OCI-LY7 (cell line): Measurements from ENCODE around the gene ZNF74. TPM values are rescaled to one million over a fixed set of nuclear protein-coding genes. Genes with fewer than 3 reads are reported as not detected.

Experiments used
- BruUV-seq: library from RNA; stranded (reverse); fragments of 400-500 nt; replicated peaks from 2 replicates; lab custom pipeline; 2021; lab: Mats Ljungman, UMichigan
- CTCF ChIA-PET: fragments of 300-600 bp; sonication (Branson Sonifier 250); formaldehyde crosslinking; loops from one replicate; lab custom pipeline; 2022; ENCODE audit warnings: antibody characterized with exemption; ENCODE audit not compliant: unreplicated experiment; lab: Charles Lee
- POLR2A ChIA-PET: fragments of 300-600 bp; sonication (Branson Sonifier 250); formaldehyde crosslinking; loops from one replicate; lab custom pipeline; 2022; ENCODE audit warnings: antibody characterized with exemption; lab: Charles Lee
- DNase-seq: peaks from one replicate; pipeline ENCODE4 v3.0.0-alpha.2; 2015; ENCODE audit warnings: low spot score
- H2AFZ ChIP-seq: fragments of 200-600 bp; sonication (generic), shearing (Covaris generic); 2 replicates; pipeline ENCODE4 v1.6.1; 2014; ENCODE audit warnings: mild to moderate bottlenecking, antibody characterized with exemption, low read length, moderate library complexity
- H3K27ac ChIP-seq: fragments of 200-600 bp; sonication (generic); 2 replicates; pipeline ENCODE4 v1.5.1; 2014; ENCODE audit warnings: mixed run types, low read depth, mild to moderate bottlenecking, moderate library complexity, low read length, inconsistent platforms; ENCODE audit not compliant: poor library complexity, severe bottlenecking
- H3K36me3 ChIP-seq: fragments of 200-600 bp; sonication (generic); 2 replicates; pipeline ENCODE4 v1.6.1; 2014; ENCODE audit warnings: mild to moderate bottlenecking, antibody characterized with exemption, low read length, moderate library complexity, mixed read lengths; ENCODE audit not compliant: insufficient read depth
- H3K4me1 ChIP-seq: fragments of 200-600 bp; sonication (generic); 2 replicates; pipeline ENCODE4 v1.5.1; 2014; ENCODE audit warnings: mild to moderate bottlenecking, low read length; ENCODE audit not compliant: insufficient read depth, poor library complexity, severe bottlenecking
- H3K4me2 ChIP-seq: fragments of 200-600 bp; sonication (generic); 2 replicates; pipeline ENCODE4 v1.6.1; 2014; ENCODE audit warnings: mild to moderate bottlenecking, low read length
- H3K4me3 ChIP-seq: fragments of 200-600 bp; sonication (generic); 2 replicates; pipeline ENCODE4 v1.5.1; 2014; ENCODE audit warnings: mild to moderate bottlenecking, low read depth, low read length; ENCODE audit not compliant: poor library complexity, severe bottlenecking
- H3K79me2 ChIP-seq: fragments of 200-600 bp; sonication (generic); 2 replicates; pipeline ENCODE4 v1.6.1; 2016; ENCODE audit warnings: low read depth, mild to moderate bottlenecking, low read length, moderate library complexity, mixed read lengths; ENCODE audit not compliant: insufficient read depth
- H3K9me2 ChIP-seq: fragments of 200-600 bp; sonication (generic); 2 replicates; pipeline ENCODE4 v1.6.1; 2016; ENCODE audit warnings: mild to moderate bottlenecking, low read length, mixed read lengths; ENCODE audit not compliant: insufficient read depth
- H3K9me3 ChIP-seq: fragments of 200-600 bp; sonication (generic); 2 replicates; pipeline ENCODE4 v1.6.1; 2014; ENCODE audit warnings: mild to moderate bottlenecking, mixed run types, low read length, mixed read lengths
- H4K20me1 ChIP-seq: fragments of 200-600 bp; sonication (generic); 2 replicates; pipeline ENCODE4 v1.6.1; 2014; ENCODE audit warnings: mild to moderate bottlenecking, antibody characterized with exemption, low read length, moderate library complexity, mixed read lengths; ENCODE audit not compliant: insufficient read depth
- CTCF ChIP-seq: fragments of 200-600 bp; sonication (generic); conservative IDR thresholded peaks from 2 replicates; pipeline ENCODE4 v1.5.1; 2014; ENCODE audit warnings: mild to moderate bottlenecking, antibody characterized with exemption, low read length, moderate library complexity, mixed read lengths
- EZH2phosphoT487 ChIP-seq: fragments of 200-600 bp; sonication (generic); IDR thresholded peaks from 2 replicates; pipeline ENCODE4 v1.6.1; 2018; ENCODE audit warnings: low read depth, borderline replicate concordance, mild to moderate bottlenecking, mixed run types, antibody characterized with exemption, low read length, moderate library complexity, mixed read lengths
- intact Hi-C: fragments of 100-400 bp; cut with micrococcal nuclease; formaldehyde crosslinking; loops from one replicate; pipeline ENCODE4 v1.10.0; 2022; ENCODE audit not compliant: unreplicated experiment
- total RNA-seq, 2 experiments: library from RNA; depleted of rRNA in 1 of 2; stranded (reverse); fragments of >200 nt in 1 of 2; shearing (Covaris generic) in 1 of 2; gene quantifications; 2 replicates each; pipeline ENCODE4 v1.2.3, GENCODE V29; 2014 to 2022

ZNF74 gene
- total RNA-seq, 2 experiments from 2014 or later = not detected

DNA sequence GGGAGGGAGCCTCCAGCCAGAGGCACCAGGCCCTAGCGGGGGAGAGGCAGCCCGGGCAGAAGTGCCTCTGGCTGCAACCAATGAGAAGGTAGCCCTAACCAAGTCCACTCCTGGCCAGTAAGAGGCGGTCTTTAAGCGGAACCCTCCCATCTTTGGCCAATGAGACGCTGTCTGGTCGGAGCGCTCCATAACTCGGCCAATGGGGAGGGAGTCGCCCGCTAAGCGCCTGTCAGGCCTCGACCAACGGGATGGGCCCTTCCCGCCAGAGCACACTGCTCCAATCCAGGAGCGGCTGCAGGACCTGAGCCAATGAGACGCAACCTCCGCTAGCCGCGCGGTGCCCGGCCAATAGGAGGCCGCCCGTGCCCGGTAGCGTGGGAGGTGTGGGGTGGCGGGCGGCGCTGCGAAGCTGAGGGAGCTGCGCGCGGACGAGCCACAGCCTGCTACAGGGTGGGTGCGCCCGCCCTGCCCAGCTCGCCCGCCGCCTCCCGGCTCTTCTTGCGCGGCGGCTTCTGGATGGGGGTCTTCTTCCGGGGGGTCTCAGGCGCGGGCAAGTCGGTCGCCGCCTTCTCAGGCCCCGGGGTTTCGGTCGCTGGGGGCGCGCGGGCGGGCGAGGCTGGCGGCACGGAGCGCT, 31.1 kb downstream of the ZNF74 start:
- intact Hi-C loops = no loop called here
- no peaks in the 10 kb centered on the region for H3K9me3 ChIP-seq
- H3K4me3 ChIP-seq = no peak overlapping the region
- no peaks in the 10 kb centered on the region for H3K79me2 ChIP-seq
- ChIA-PET CTCF (no interaction called here), POLR2A (no interaction called here)
- H3K4me1 ChIP-seq = peaks cover 4% of the 10 kb centered on the region
- BruUV-seq = no TSS peak
- no peak overlapping the region for H3K27ac ChIP-seq
- no peaks in the 10 kb centered on the region for H3K36me3 ChIP-seq
- no peak overlapping the region for H2AFZ ChIP-seq
- TF ChIP-seq CTCF (no peak), EZH2phosphoT487 (no peak)
- H3K9me2 ChIP-seq = no peaks in the 10 kb centered on the region
- no peak overlapping the region for H3K4me2 ChIP-seq
- no peaks in the 10 kb centered on the region for H4K20me1 ChIP-seq
- DNase-seq = no peak

GRCh38 chr22:20425566-20426258, 31.8 kb downstream of the ZNF74 start:
- Histone ChIP-seq H3K79me2 (no peaks in the 10 kb centered on the region), H2AFZ (no peak overlapping the region), H3K4me1 (peaks cover 4% of the 10 kb centered on the region), H3K9me2 (no peaks in the 10 kb centered on the region), H3K9me3 (no peaks in the 10 kb centered on the region), H3K36me3 (no peaks in the 10 kb centered on the region), H3K4me3 (no peak overlapping the region), H3K27ac (no peak overlapping the region), H3K4me2 (no peak overlapping the region), H4K20me1 (no peaks in the 10 kb centered on the region)
- DNase-seq = no peak
- no TSS peak for BruUV-seq
- intact Hi-C loops = no loop called here
- ChIA-PET POLR2A (no interaction called here), CTCF (no interaction called here)
- TF ChIP-seq EZH2phosphoT487 = no peak
- no peak for TF ChIP-seq CTCF

DNA sequence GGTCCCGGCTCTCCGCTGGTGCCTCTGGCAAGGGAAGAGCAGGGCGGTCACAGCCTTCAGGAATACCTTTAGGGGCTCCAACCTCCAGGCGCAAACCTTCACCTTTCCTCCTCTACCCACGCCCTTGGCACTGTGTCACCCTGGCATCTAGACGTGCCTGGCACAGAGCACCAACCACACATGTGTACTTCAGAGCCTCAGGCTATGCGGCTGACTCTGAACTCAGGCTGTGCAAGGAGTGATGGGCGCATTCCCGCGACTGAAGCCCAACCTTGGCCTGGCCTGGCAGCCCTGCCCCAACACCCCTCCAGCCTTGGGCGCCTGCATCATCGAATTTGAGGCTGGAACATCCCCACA, 32.3 kb downstream of the ZNF74 start:
- CTCF ChIA-PET = no interaction called here
- Histone ChIP-seq H3K4me1 (peaks cover 4% of the 10 kb centered on the region), H3K79me2 (no peaks in the 10 kb centered on the region), H3K4me3 (no peak overlapping the region), H3K9me3 (no peaks in the 10 kb centered on the region), H3K36me3 (no peaks in the 10 kb centered on the region), H2AFZ (no peak overlapping the region), H4K20me1 (no peaks in the 10 kb centered on the region), H3K4me2 (no peak overlapping the region), H3K9me2 (no peaks in the 10 kb centered on the region), H3K27ac (no peak overlapping the region)
- DNase-seq = no peak
- no TSS peak for BruUV-seq
- TF ChIP-seq CTCF = no peak
- TF ChIP-seq EZH2phosphoT487 = no peak
- POLR2A ChIA-PET = no interaction called here
- intact Hi-C loops = no loop called here
